NCI-H2081 treated with DMSO at 0.1 percent for 48 hours (cell line): Measurements from ENCODE around the gene ARID3A.
A peak's percentile ranks its signal among the peaks of the same experiment; 100 is the strongest.
"Not testable (repeated sequence)": the region's sequence is repeated elsewhere in the genome, so short reads cannot be mapped to it uniquely, and the experiment has no call there.

ENCODE experiments used
- DNase-seq: peaks from one replicate; lab custom pipeline; 2025; lab: John Stamatoyannopoulos, UW

ARID3A gene

DNA sequence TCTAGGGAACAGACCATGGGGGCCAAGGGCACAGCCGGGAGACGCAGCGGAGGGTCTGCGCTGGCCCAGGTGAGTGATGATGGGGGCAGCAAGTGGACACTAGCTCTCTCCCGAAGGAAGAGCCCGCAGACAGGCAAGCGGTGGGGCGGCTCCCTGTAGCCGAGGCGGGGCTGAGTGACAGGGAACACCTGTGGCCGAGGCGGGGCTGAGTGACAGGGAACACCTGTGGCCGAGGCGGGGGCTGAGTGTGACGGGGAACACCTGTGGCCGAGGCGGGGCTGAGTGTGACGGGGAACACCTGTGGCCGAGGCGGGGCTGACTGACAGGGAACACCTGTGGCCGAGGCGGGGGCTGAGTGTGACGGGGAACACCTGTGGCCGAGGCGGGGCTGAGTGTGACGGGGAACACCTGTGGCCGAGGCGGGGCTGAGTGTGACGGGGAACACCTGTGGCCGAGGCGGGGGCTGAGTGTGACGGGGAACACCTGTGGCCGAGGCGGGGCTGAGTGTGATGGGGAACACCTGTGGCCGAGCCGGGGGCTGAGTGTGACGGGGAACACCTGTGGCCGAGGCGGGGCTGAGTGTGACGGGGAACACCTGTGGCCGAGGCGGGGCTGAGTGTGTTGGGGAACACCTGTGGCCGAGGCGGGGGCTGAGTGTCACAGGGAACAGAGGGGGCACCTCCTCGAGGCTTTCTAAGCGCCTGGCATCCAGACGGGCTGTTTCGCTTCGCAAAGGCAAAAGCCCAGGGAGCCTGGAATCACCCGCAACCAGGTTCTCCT lies 34.2 kb upstream of the ARID3A start:
- not testable (repeated sequence) for DNase-seq

DNA sequence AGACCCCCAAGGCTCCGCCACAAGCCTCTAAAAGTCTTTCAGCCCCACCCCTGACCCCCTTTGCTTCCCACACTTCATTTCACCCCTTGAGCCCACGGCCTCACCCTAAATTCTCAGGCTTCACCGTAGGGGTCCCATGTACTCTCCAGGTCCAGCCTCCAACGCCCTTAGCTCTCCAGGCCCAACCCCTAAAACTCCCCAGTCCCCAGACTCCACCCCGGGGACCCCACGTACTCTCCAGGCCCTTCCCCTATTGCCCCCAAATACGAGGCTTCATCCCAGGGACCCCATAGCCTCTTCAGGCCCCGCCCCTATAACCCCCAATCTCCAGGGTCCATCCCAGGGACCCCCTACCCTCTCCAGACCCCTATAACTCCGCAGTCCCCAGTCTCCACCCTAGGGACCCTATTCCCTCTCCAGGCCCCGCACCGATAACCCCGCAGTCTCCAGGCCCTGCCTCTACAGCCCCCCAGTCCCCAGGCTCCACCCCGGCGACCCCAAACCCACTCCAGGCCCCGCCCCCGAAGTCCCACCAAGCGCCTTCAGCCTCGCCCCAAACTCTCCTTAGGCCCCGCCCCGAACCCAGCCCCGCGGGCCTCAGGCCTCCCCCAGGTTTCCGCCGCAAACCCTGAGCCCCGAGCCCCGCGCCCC lies 33.5 kb upstream of the ARID3A start:
- DNase-seq = no peak

DNA sequence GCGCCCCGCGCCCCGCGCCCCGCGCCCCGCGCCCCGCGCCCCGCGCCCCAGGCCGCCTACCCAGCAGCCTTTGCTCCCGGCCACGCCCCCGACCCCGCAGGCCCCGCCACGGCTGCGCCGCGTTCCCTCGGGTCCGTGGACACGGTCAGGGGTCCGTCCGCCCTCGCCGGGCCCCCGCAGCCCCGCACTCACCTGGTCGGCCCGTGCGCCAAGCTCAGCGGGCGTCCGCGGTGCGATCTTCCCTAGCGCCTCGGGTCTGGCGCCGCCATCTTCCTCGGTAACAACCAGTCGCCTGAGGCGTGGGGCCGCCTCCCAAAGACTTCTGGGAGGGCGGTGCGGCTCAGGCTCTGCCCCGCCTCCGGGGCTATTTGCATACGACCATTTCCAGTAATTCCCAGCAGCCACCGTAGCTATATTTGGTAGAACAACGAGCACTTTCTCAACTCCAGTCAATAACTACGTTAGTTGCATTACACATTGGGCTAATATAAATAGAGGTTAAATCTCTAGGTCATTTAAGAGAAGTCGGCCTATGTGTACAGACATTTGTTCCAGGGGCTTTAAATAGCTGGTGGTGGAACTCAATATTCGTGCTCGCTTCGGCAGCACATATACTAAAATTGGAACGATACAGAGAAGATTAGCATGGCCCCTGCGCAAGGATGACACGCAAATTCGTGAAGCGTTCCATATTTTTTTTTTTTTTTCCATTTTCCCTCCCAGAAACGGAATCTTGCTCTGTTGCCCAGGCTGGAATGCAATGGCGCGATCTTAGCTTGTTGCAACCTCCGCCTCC lies 32.7 kb upstream of the ARID3A start, which contains the start of the genes MED16 and RNU6-9:
MED16 (minus strand) TSS at position 294 of the 796 bp plus-strand sequence. CDS start 2,056 bp downstream, outside the sequence.
RNU6-9 (plus strand) TSS at position 591 of the 796 bp plus-strand sequence.
- DNase-seq = peak; percentile 72

DNA sequence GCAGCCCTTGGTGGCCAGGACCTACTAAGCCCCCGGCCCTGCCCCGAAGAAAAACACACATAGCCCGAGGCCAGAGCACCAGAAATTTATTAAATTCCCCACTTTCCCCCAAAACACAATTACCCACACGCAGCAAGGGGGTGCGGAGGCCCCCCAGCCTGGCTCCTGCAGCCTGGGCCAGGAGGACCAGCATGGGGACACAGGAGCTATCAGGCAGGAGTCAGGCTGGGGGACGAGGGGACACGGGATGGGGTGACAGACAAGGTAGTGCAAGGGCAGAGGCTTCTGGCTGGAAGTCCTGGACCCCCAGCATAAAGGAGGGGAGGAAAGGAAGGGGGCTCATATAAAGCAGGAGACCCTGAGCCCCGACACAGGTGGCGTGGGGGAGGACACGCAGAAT lies 29.4 kb upstream of the ARID3A start:
- DNase-seq = no peak

DNA sequence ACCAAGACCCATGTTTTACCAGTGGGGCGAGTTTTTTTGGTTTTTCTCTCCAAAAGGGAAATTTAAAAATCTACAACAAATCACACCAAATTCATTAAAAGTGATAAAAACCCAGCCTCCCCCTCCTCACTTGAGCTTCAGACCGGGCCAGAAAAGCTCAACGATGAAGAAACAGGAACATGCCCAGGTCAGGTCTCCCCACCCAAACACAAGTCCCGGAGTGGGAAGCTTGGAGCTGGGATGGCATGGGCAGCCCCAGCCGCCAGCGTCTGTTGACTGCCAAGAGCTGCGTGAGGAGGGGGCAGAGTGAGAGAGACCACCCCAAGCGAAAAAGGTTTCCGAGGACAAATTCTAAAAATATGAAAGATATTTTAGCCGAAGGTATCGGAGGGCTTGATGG lies 28.8 kb upstream of the ARID3A start:
- no peak for DNase-seq

DNA sequence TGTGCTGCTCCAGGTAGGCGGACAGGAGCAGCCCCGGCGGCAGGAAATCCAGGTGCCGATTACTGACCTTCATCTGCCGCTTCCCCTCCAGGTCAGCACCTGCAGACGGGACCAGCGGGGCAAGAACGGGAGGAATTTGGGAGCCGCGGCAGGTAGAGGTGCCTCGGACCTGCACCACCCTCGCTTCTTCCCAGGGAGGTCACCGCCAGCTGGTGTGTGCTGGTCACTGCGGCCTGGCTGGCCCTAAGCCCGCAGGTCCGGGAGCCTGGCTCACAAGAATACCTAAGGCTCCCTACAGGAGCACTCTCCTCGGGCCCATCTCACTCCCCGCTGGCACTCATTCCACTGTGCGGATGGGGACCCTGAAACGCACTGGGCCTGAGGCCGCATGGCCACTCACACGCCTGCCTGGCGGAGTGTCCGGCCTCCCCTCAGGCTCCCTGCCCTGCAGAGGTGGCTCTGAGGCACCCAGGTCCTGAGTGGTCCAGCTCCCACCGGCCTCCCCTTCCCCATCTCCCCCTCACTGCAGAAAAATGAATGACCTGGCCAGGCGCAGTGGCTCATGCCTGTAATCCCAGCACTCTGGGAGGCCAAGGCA lies 28.3 kb upstream of the ARID3A start:
- no peak for DNase-seq

DNA sequence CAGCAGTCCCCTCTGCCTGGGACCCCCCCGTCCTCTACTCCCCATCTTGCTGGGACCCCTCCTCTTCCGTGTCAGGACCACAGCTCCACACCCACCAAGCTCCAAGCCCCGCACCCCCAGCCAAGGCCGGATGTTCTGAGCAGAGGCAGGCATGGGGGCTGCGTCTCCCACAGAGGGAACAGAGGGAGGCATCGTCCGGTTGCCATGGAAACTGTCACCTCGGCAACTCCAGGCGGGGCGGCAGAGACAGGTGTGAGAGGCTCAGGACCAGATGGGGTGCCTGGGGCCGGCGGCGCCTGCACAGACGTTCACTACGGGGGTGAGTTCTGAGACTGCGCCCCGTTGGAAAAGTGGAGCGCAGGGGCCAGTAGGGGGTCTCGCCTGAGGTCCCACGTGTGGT lies 27.2 kb upstream of the ARID3A start:
- DNase-seq = no peak

DNA sequence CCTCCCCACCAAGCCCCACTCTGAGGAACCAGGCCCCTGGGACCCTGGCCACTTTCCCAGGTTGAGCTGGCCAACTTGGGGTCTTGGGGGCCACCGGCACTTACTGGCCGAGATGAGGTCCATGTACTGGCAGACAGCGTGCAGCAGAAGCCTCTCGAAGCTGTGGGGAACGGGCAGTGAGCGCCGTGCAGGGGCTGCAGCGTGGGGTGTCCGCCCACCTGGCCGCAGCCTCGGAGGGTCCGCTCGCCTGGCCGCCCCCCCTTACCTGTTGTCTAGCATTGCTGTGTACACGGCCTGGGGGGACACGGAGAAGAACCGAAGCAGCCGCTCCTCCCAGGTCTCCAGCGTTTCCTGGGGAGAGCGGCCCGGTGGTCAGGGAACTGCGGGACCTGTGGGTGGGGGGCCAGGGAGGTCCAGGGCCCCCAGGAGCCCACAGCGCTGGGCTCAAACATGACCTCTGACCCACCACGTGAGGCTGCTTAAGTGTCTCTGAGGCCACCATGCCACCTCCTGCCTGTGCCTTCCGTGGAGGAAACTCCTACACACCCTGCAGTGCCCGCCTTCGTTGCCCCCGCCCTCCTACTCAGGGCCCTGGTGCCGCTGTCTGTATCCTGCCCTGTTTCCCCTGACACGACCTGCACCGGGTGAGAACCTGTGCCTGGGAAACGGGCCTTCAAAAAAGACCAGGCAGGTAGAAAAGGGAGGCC lies 26.3 kb upstream of the ARID3A start:
- DNase-seq = no peak

DNA sequence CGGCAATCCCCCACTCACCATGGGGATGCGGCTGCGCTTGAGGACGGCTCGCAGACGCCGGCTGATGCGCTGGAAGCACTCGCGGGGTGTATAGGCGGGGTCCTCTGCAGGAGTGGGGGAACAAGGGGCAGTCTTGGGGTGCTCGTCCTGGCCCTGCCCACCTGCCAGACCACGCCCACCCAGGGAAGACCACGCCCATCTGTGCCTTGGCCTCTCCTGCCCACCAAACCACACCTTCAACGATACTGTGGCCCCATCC lies 25.9 kb upstream of the ARID3A start:
- no peak for DNase-seq

DNA sequence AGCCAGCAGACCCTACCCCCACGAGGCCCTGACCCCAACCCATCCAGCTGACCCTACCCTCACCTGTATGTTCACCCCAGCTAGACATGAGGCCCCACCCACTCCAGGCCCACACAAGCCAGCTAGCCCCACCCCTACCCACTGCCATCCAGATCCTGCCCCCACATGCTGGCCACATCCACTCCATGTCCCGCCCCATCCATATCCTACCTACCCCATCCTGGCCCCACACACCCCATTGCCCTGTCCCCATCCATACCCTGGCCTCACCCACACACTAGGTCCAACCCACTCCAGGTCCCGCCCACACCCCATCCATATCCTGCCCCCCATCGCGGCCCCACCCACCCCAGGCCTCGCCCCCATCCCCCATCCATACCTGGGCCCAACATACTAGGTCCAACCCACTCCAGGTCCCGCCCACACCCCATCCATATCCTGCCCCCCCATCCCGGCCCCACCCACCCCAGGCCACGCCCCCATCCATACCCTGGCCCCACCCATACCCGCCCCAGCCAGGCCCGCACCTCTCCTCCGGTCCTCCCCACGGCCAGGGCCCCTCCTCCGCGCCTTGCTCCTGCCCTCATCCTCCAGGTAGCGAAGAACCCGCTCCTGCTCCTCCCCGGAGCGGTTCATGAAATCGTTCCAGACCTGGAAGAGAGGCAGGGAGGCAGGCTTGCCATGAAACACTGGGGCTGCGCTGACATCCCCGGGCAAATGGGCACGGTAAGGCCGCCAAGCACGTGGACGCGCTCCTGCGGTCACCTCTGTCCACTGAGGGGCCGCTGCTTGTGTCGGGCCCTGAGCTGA lies 25.3 kb upstream of the ARID3A start:
- no peak for DNase-seq

DNA sequence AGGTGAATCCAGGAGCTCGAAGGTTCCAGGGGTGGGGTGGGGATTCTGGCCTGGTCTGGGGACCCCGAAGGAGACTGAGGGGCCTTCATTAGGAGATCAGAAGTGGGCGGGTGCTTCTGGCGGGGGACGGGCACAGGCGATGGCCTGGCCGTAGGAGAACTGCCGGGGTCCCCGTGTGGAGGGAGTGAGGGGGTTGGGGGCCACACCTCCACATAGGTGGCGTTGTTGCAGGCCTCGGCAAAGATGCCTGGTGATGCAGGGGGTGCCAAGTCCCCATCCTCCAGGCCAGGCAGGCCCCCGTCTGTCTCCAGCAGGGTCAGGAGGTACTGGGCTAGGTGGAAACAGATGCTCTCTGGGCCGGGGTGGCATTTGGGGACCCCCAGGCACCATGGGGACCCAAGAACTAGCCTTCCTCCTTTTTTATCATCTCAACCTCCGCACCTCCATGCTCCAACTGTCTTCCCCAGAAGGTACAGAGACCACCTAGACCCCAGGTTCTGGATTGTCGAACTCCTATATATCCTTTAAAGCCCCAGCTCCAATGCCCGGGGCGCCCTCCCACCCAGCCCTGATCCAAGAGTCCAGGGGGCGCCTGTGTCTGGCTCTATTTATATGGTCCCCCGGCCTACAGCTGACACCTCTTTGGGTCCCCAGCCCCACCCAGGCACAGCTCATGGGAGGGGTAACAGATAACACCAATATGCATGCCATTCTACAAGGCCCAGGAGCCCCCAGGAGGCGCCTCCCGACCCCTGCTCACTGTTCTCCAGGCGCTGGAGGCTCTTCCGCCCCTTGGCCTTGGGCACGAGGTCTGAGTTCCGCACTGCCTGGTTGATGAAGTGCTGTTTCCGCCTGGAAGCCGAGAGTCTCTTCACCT lies 24.4 kb upstream of the ARID3A start:
- no peak for DNase-seq

DNA sequence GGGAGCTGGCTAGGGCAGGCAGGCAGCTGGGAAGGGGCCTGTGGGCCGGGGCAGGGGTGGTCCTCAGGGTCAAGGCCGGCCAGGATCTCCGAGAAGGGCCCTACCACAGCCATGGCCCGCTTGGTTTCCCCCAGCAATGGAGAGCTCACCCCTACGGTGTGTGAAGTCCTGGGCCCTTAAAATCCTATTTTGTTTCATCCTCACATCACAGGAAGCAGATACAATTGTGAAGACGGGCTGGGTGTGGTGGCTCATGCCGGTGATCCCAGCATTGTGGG lies 23.8 kb upstream of the ARID3A start:
- no peak for DNase-seq

DNA sequence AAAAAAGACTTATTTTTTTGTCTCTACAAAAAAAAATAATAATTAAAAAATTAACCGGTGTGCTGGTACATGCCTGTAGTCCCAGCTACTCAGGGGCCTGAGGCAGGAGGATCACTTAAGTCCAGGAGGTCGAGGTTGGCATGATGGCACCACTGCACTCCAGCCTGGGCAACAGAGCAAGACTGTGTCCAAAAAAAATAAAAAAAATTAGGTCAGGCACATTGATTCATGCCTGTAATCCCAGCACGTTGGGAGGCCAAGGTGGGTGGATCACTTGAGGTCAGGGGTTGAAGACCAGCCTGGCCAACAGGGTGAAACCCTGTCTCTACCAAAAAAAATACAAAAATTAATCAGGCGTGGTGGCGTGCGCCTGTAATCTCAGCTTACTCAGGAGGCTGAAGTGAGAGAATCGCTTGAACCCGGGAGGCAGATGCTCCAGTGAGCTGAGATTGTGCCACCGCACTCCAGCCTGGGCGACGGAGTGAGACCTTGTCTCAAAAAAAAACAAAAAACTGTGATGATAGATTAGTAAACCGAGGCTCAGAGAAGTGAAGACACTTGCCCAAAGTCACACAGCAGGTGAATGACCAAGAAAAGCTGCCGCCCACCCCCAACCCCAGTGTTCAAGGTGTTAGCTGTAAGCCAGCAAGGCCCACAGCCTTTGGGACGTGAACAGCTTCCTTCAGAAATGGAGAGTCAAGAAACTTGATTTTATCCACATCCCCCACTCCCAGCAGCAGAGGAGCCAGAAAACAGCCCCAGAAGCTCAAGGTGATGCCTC lies 23.2 kb upstream of the ARID3A start:
- no peak for DNase-seq

DNA sequence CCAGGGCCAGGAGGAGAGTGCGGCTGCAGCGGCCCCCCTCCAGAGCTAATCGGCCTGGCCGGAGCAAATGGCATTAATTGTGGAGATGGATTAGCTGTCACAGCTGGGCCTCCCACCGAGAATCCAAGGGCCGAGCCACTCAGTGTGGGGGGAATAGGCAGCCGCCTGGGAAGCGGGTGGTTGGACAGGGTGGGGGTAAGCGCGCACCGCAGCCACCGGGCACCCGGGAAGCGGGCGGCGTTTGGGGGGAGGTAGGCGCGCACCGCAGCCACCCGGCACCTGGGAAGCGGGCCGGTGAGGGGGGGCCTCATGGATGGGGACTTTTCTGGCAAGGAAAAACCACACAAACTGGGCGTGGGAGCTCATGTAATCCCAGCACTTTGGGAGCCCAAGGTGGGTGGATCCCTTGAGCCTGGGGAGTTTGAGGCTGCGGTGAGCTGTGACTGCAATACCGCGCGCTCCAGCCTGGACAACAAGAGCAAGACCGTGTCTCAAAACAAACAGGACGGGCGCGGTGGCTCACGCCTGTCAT lies 22.5 kb upstream of the ARID3A start:
- no peak for DNase-seq

DNA sequence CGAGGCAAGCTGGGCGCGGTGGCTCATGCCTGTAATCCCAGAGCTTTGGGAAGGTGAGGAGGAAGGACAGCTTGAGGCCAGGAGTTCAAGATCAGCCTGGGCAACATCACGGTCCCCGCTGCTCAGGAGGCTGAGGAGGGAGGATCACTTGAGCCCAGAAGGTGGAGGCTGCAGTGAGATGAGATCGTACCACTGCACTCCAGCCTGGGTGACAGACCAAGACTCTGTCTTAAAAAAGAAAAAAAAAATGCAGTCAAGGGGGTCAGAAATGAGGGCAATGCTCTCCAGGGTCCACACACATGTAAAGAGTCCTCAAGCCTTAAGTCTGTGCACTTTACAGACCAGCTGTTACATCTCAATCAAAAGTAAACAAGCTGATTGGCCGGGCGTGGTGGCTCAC lies 21.3 kb upstream of the ARID3A start:
- DNase-seq = no peak

DNA sequence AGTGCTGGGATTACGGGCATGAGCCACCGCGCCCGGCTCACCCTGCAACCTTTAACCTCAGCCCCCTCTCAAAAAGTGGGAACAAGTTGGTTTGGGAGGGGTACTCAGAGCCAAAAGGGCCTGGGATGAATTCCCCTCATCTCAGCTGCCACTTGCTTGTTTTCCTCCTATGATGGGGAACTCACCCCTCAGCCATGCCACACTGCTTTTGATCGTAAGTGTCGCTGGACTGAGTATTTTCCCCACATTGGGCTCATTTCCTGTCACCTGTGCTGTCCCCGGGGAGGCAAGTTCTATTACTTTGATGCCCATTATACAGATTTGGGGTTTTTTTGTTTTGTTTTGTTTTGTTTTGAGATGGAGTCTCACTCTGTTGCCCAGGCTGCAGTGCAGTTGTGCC lies 19.4 kb upstream of the ARID3A start:
- DNase-seq = no peak

DNA sequence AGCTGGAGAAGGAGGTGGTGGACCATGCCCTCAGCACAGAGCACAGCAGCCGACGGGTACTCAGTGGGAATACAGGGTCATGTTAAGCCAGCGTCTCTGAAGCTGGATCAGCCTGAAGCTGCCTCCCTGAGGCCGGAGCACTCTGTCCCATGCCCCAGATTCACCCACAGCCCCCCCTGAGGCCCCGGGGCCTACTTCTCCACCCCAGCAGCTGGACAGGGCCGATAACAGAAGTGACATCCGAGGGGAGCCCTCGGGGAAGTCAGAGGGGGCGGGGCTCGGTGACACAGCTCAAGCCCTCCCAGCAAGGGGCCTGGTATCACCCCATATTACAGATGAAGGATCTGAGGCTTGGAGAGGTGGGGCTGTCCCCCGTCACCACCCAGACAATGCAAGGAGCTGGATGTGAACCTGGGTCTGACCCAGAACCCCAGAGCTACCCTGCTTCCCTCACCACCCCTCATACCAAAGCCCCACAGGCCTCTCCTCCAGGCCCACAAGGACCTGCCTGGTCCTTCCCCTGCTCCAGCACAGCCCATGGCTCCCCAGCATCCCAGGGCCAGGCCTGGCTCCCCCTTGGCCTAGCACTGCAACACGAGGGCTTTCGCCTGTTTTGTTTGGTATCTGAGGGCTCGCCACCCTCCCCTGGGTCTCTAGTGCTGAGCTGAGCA lies 18.5 kb upstream of the ARID3A start:
- no peak for DNase-seq

DNA sequence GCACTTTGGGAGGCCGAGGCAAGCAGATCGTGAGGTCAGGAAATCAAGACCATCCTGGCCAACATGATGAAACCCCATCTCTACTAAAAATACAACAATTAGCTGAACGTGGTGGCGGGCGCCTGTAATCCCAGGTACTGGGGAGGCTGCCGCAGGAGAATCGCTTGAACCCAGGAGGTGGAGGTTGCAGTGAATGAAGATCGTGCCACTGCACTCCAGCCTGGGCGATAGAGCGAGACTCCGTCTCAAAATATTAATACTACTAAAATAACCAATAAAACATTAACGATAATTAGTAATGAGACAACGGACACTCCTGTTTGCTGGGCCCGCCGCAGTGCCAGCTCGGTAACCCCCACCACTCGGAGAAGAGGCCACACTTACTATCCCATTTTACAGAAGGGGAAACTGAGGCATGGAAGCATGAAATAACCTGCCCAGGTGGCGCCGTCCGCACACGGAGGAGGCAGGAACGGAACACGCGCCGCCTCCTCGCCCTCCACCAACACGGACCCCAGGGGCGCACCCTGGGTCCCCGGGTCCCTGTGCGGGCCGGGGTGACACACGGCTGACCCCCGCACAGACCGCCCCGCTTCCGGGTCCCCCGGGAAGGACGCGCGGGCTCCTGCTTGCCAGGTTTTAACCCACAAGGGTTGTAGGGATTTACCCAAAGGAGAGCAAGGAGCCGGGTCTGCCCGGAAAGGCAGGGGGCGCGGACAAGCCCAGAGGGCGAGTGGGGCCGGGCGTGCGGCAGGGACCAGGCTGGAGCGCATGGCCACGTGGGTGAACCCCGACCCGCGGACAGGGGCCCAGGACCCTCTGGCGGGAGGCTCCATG lies 14.4 kb upstream of the ARID3A start:
- no peak for DNase-seq
